Measurements from ENCODE around the gene AFDN.
"Not testable (repeated sequence)": the region's sequence is repeated elsewhere in the genome, so short reads cannot be mapped to it uniquely, and the experiment has no call there.

The AFDN gene

GRCh38 chr6:167960579-167960978, 133.9 kb downstream of the AFDN start:
- DNase-seq = no peak

DNA sequence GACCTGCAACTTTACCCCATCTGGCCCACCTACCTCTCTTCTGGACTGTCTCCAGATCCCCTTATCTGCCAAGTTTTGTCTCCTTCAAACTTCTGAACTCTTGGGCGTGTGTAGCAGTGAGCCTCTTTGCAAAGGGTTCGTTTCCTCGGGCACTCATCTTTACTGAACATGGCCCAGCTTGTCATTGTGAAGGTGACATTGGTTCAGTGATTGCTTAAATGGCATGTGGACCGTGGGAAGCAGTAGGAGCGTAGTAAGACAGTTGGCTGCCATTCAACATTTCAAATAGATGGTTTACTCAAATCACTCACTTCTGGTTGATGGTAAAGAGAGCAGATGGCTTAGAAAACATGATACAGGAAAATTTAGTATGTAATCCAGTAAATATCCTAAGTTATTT, 136.0 kb downstream of the AFDN start:
- no peak for DNase-seq

DNA sequence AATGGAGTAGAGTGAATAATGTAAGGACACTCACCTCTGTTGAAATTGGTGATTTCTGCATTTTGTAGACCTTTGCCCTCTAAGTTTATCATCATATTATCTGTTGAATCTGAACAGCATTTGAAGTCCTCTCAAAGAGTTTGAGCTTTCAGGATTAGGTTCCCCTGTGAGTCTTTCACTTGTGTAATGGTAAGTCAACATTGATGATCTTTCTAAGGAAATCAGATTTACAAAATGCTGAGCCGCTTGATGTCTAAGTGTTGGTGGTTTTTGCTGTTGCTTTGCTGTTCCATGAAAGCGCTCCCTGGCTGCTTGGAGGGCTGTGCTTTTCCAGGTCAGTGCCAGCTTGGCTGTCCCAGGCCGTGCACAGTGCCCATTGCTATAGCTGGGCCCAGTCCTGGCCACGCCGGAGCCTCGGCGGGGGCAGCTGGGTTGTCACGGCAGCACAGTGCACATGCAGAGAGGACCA, 136.9 kb downstream of the AFDN start:
- no peak for DNase-seq

DNA sequence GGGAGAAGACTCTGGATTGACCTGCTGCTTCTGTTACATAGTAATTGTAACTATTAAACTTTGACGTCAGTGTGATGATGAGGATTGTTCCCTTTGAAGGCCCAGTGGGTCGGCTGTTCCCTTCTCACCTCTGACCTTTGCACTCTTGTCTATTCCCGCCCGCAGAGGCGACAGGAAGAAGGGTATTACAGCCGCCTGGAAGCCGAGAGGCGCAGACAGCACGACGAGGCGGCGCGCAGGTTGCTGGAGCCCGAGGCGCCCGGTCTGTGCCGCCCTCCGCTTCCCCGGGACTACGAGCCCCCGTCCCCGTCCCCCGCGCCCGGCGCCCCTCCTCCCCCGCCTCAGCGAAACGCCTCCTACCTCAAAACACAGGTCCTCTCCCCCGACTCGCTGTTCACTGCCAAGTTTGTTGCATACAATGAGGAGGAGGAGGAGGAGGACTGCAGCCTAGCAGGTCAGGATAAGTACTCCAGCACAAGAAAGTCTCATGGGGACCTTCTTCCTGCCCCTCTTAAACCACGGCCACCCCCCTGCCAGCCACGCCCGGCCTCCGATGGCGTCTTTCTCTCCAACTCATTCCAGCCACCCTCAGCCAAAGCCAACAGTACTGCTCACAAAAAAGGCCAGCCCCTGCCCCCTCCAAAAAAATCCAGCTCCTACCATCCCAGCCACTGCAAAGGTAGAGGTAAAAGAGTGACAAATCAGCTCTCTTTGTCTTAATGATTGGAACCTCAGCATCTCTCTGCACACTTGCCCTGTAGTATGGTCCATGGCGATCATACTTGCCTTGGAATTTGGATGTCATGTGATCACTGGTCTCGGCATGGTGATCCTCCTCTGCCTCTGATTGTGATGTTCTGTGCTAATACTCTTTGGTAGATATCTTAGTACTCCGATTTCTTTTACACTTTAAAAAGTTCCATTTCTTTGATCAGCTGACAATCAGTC, 139.2 kb downstream of the AFDN start:
- DNase-seq = no peak

GRCh38 chr6:167966540-167966905, 139.8 kb downstream of the AFDN start:
- no peak for DNase-seq

DNA sequence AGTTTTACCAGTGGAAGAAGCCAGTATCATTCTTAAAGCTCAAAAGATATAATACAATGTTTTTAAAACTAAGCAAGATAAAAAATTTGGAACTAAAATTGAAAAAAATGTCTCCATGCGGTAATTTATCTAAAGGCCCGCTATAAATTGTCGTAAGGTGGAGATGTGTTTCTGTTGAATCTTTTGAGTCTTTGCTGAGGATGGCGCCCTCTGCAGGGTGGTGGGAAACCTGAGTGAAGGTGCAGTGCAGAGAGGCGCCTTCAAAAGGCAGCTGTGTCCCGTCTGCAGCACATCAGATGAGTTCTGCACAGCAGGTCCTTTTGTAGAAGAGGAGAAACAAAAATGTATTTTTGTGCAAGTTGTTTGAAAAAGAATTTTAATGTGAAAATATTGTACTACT, 141.4 kb downstream of the AFDN start:
- no peak for DNase-seq

DNA sequence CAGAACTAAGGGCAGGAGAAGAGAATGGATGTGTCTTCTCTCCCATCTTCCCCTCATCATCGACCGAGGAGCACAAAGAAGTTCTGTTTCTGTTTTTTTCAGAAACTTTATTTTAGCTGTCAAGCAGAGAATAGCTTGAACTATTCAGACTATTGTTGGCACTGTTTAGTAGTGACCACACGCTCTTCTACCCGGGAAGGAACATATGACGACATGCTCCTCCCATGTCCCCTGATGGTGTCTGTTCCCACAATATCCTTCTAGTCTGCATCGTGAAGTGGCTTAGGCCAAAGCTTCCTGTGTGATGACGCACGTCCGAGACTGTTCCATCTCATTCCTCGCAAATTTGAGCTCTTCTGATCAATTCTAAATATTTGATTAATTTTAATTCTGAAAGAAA, 143.5 kb downstream of the AFDN start:
- DNase-seq = no peak

DNA sequence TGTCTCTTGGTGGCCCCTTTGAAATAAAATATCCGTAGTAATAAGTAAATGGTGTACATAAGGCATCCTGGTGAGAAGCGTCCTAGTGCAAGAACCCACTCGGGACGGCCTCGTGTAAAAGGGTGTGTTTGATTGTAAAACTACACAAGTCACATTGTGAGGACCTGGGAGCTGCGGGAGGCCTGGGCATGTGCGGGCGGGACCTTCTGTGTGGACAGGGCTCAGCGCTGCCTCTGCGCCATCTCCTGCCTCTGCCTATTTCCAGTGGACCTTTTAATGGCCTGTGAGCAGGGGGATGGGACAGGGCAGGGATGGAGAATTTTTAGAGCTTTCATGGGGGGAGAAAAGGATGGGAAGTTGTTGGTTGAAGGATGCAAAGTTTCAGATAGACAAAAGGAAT, 145.5 kb downstream of the AFDN start:
- DNase-seq = no peak

- DNase-seq = no peak
Observed at GRCh38 chr6:167973148-167973885, 146.6 kb downstream of the AFDN start.

DNA sequence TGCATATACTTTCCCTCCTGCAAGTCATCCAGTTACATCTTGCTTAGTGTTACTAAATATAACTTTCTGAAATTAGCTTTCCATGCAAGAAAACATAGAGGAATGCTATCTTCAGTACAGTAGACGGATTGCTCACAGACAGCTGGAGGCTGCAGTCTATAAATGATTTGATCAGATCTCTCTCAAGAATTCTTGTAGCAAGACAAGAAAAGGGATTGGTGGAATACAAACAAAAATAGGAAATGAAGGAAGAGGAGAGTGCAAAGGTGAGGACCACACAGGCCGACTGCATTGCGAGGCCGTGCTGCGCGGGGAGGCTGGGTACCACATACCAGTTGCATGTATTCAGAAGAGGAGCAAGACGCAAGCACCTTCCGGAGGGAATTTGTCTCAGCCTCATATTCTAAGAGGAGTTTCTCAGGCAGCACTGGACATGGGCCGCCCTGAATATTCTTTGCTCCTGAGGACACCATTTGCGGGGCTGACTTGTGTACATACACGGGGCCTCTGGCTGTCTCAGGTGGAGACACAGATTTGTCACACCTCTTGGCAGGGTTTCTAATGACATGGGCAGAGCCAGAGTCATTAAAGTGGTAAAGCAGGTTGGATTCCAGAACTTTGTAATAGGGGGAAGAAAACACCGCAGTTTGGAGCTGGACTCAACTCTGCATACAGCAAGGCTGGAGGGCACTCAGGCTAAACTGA, 148.1 kb downstream of the AFDN start:
- no peak for DNase-seq

DNA sequence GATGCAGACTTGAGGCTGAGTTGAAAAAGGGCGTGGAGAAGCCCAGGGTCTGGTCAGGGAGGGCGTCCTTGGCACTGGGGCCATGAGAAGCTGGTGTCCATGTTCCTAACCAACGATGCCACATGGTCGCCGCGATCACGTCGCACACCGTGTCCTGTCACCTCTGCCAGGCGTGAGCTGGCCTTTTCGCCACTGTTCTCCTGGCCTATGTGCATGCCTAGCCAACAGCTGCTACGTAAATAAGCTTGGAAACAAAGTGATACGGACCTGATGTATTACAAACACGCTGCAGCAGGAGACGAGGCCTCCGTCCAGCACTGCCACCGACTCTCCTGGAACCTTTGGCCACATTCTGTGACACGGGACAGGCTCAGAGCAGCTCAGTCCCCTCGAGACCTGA, 148.7 kb downstream of the AFDN start:
- no peak for DNase-seq

DNA sequence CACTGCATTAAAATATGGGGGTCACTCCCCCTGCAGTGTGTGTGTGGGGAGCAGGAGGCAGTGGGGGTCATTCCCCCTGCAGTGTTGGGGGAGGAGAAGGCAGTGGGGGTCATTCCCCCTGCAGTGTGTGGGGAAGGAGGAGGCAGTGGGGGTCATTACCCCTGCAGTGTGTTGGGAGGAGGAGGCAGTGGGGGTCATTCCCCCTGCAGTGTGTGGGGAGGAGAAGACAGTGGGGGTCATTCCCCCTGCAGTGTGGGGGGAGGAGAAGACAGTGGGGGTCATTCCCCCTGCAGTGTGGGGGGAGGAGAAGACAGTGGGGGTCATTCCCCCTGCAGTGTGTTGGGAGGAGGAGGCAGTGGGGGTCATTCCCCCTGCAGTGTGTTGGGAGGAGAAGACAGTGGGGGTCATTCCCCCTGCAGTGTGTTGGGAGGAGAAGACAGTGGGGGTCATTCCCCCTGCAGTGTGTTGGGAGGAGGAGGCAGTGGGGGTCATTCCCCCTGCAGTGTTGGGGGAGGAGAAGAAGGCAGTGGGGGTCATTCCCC, 149.5 kb downstream of the AFDN start:
- DNase-seq = not testable (repeated sequence)

- no peak for DNase-seq
Observed at GRCh38 chr6:167976708-167977107, 150.0 kb downstream of the AFDN start.

DNA sequence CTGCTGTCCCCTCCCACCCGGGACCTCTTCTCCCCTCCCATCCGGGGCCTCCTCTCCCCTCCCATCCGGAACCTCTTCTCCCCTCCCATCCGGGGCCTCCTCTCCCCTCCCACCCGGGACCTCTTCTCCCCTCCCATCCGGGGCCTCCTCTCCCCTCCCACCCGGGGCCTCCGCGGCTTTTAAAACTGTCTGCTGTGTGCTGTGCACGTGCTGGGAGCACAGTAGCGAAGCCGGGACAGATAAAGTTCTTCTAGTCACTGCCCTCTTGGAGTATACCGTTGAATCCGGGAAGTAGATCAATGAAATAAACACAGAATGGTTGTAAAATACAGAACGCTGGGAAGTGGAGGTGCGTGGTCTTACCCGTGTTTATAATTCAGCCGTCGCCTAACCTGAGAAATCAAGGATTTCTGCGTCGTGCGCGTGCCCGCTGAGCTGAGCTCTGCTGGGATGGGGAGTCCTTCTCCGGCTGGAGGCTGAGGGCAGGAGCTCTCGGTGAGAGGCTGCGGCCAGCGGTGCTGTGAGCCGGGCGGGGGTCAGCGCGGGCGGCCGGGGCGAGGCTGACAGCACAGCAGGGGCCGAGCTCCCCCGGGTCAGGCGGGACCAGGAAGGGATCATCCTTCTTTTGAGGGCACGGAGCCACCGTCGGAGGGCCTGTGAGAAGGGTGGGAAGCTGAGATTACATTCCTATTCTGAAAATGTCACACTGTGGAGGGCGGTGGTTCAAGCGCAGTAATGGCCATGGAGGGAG, 151.2 kb downstream of the AFDN start:
- no peak for DNase-seq

DNA sequence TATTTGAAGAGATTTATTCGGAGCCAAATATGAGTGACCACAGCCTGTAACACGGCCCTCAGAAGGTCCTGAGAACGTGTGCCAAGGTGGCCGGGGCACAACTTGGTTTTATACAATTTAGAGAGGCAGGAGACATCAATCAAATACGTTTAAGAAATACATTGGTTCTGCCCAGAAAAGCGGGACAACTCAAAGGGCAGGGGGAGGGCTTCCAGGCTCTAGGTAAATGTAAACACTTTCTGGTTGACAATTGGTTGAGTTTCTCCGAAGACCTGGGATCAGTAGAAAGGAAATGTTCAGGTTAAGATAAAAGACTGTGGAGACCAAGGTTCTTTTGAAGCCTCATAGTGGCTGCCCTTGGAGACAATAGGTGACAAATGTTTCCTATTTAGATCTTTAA, 151.9 kb downstream of the AFDN start:
- no peak for DNase-seq

GRCh38 chr6:167979436-167980139, 152.9 kb downstream of the AFDN start:
- DNase-seq = no peak

GRCh38 chr6:167980911-167981580, 154.3 kb downstream of the AFDN start:
- no peak for DNase-seq

DNA sequence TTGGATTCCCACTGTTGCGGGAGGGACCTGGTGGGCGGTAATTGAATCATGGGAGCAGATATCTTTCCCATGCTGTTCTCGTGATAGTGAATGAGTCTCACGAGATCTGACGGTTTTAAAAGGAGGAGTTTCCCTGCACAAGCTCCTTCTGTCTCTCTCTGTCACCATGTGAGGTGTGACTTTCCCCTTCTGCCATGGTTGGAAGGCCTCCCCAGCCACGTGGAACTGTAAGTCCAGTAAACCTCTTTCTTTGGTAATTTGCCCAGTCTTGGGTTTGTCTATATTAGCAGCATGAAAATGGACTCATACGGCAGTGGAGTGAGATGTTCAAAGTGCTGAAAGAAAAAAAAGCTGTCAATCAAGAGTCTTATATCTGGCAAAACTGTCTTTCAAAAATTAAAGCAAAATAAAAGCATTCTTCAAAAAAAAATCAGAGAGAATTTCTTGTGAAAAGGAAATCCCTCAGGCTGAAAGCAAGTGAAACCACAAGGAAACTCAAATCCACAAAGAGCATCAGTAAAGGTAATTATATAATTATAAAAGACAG, 155.3 kb downstream of the AFDN start:
- no peak for DNase-seq

- no peak for DNase-seq
Observed at GRCh38 chr6:167984144-167984719, 157.5 kb downstream of the AFDN start.

GRCh38 chr6:167984876-167985604, 158.3 kb downstream of the AFDN start:
- no peak for DNase-seq
